RWPE2 (cell line): ENCODE results near the gene ZNF280D.

Experiments used
- ATAC-seq: fragments of 200-7000 bp; cut with Tn5 transposase; 3 replicates; pipeline ENCODE4 v1.9.1; 2021; ENCODE audit warnings: low read depth
- DNase-seq: peaks from one replicate; pipeline ENCODE4 v3.0.0-alpha.2; 2020; ENCODE audit warnings: low spot score
- H3K27ac ChIP-seq: fragments of 450-650 bp; 2 replicates; pipeline ENCODE4 v1.5.1; 2017; ENCODE audit warnings: mild to moderate bottlenecking; ENCODE audit not compliant: poor library complexity, severe bottlenecking
- H3K27me3 ChIP-seq: fragments of 250-450 bp; sonication (Bioruptor Pico); 2 replicates; pipeline ENCODE4 v1.5.1; 2021; ENCODE audit warnings: mild to moderate bottlenecking, moderate library complexity; ENCODE audit not compliant: insufficient read depth, poor library complexity, severe bottlenecking
- H3K36me3 ChIP-seq: fragments of 250-450 bp; sonication (Bioruptor Pico); 2 replicates; pipeline ENCODE4 v1.5.1; 2020; ENCODE audit warnings: low read depth, mild to moderate bottlenecking, moderate library complexity
- H3K4me1 ChIP-seq: fragments of 250-450 bp; sonication (Bioruptor Pico); 2 replicates; pipeline ENCODE4 v1.5.1; 2021; ENCODE audit warnings: mild to moderate bottlenecking, moderate library complexity; ENCODE audit not compliant: insufficient read depth, poor library complexity, severe bottlenecking
- H3K4me3 ChIP-seq: fragments of 250-450 bp; sonication (Bioruptor Pico); 2 replicates; pipeline ENCODE4 v1.5.1; 2021; ENCODE audit warnings: mild to moderate bottlenecking, moderate library complexity; ENCODE audit not compliant: severe bottlenecking
- H3K9me3 ChIP-seq: fragments of 250-450 bp; sonication (Bioruptor Pico); 2 replicates; pipeline ENCODE4 v1.5.1; 2021; ENCODE audit warnings: mild to moderate bottlenecking, moderate library complexity; ENCODE audit not compliant: severe bottlenecking
- CTCF ChIP-seq: fragments of 450-650 bp; IDR thresholded peaks from one replicate; pipeline ENCODE4 v1.5.1; 2017; ENCODE audit warnings: mild to moderate bottlenecking, moderate library complexity; ENCODE audit not compliant: poor library complexity, severe bottlenecking

ZNF280D gene

GRCh38 chr15:56778761-56779160 lies 45.5 kb upstream of the ZNF280D start:
- DNase-seq = no peak
- Histone ChIP-seq H3K4me1 (no peaks in the 10 kb centered on the region), H3K4me3 (no peak overlapping the region), H3K27ac (no peak overlapping the region), H3K27me3 (peaks cover 4% of the 10 kb centered on the region), H3K36me3 (no peaks in the 10 kb centered on the region), H3K9me3 (no peaks in the 10 kb centered on the region)
- TF ChIP-seq CTCF = no peak
- ATAC-seq = no peak

- no peak for TF ChIP-seq CTCF
- H3K27me3 ChIP-seq = peaks cover 4% of the 10 kb centered on the region
- ATAC-seq (no peak), DNase-seq (no peak)
- no peak overlapping the region for H3K27ac ChIP-seq
- no peak overlapping the region for H3K4me3 ChIP-seq
- H3K9me3 ChIP-seq = no peaks in the 10 kb centered on the region
- H3K4me1 ChIP-seq = no peaks in the 10 kb centered on the region
- no peaks in the 10 kb centered on the region for H3K36me3 ChIP-seq
Observed at GRCh38 chr15:56776839-56777238, 43.5 kb upstream of the ZNF280D start.

GRCh38 chr15:56775641-56776040 lies 42.3 kb upstream of the ZNF280D start:
- H3K4me3 ChIP-seq = no peak overlapping the region
- H3K27me3 ChIP-seq = peaks cover 4% of the 10 kb centered on the region
- H3K27ac ChIP-seq = no peak overlapping the region
- no peaks in the 10 kb centered on the region for H3K9me3 ChIP-seq
- no peaks in the 10 kb centered on the region for H3K4me1 ChIP-seq
- DNase-seq (no peak), ATAC-seq (no peak)
- TF ChIP-seq CTCF = no peak
- H3K36me3 ChIP-seq = no peaks in the 10 kb centered on the region

GRCh38 chr15:56774356-56774755 lies 41.0 kb upstream of the ZNF280D start:
- DNase-seq = no peak

More at GRCh38 chr15:56774356-56774755, 41.0 kb upstream of the ZNF280D start:
- ATAC-seq = no peak
- peaks cover 4% of the 10 kb centered on the region for H3K27me3 ChIP-seq
- H3K4me1 ChIP-seq = no peaks in the 10 kb centered on the region
- no peak overlapping the region for H3K27ac ChIP-seq
- H3K4me3 ChIP-seq = no peak overlapping the region
- no peaks in the 10 kb centered on the region for H3K9me3 ChIP-seq
- no peak for TF ChIP-seq CTCF
- H3K36me3 ChIP-seq = no peaks in the 10 kb centered on the region
